GM12878 (cell line): Measurements from ENCODE around the gene LMX1B. TPM values are rescaled to one million over a fixed set of nuclear protein-coding genes. Genes with fewer than 3 reads are reported as not detected.

ENCODE experiments used
- ATAC-seq: fragments of 200-7000 bp; cut with Tn5 transposase; 3 replicates; pipeline ENCODE4 v1.9.1; 2020; ENCODE audit warnings: mild to moderate bottlenecking, moderate library complexity
- BruUV-seq: library from RNA; stranded (reverse); fragments of 400-500 nt; replicated peaks from 2 replicates; lab custom pipeline; 2021; lab: Mats Ljungman, UMichigan
- CTCF ChIA-PET: fragments of 300-600 bp; sonication (Branson Sonifier 250); formaldehyde crosslinking; extraction: SDS; loops from one replicate; lab custom pipeline; 2021; ENCODE audit warnings: inconsistent platforms; lab: Yijun Ruan, JAX
- POLR2A ChIA-PET: fragments of 350-600 bp; formaldehyde crosslinking; extraction: SDS; loops from one replicate; lab custom pipeline; 2021; ENCODE audit warnings: inconsistent platforms; lab: Charles Lee
- RAD21 ChIA-PET: fragments of 300-600 bp; sonication (Branson Sonifier 250); formaldehyde crosslinking; loops from one replicate; lab custom pipeline; 2023; ENCODE audit warnings: antibody characterized with exemption; ENCODE audit not compliant: unreplicated experiment; lab: Charles Lee
- SMC1A ChIA-PET: fragments of 300-600 bp; sonication (Branson Sonifier 250); formaldehyde crosslinking; loops from one replicate; lab custom pipeline; 2023; ENCODE audit not compliant: unreplicated experiment, uncharacterized antibody; lab: Charles Lee
- DNase-seq: peaks from one replicate; pipeline ENCODE4 v3.0.0-alpha.2; 2011; ENCODE audit warnings: low read depth, low spot score
- FAIRE-seq: peaks from 3 replicates; lab custom pipeline; 2011; peaks lifted over from hg19 to GRCh38; lab: Jason Lieb, UNC
- H2AFZ ChIP-seq: 2 replicates; pipeline ENCODE4 v1.6.0; 2011; ENCODE audit warnings: low read depth, low read length, control low read depth; ENCODE audit not compliant: control insufficient read depth
- H3K27ac ChIP-seq: 2 replicates; pipeline ENCODE4 v1.5.1; 2011; ENCODE audit warnings: control low read depth; ENCODE audit not compliant: control insufficient read depth, insufficient read depth
- H3K27me3 ChIP-seq, 2 experiments: replicated peaks in 1 of 2; 2 replicates each; pipeline versions ENCODE4 v1.6.0 to v1.6.1; 2011; ENCODE audit warnings: low read length in 1 of 2; ENCODE audit not compliant: control insufficient read depth in 2 of 2, insufficient read depth in 2 of 2
- H3K36me3 ChIP-seq, 2 experiments: 2 replicates each; pipeline ENCODE4 v1.5.1; 2011; ENCODE audit warnings: low read length in 1 of 2; ENCODE audit not compliant: control insufficient read depth in 2 of 2, insufficient read depth in 2 of 2
- H3K4me1 ChIP-seq: 2 replicates; pipeline ENCODE4 v1.6.1; 2011; ENCODE audit warnings: mild to moderate bottlenecking, low read length, moderate library complexity, mixed read lengths; ENCODE audit not compliant: control insufficient read depth, insufficient read depth
- H3K4me2 ChIP-seq: 2 replicates; pipeline ENCODE4 v1.6.0; 2011; ENCODE audit warnings: control low read depth; ENCODE audit not compliant: control insufficient read depth, insufficient read depth
- H3K4me3 ChIP-seq: fragments of 200-600 bp; sonication (generic); 2 replicates; pipeline ENCODE4 v1.5.1; 2016
- H3K79me2 ChIP-seq: 2 replicates; pipeline ENCODE4 v1.6.0; 2011; ENCODE audit warnings: low read length; ENCODE audit not compliant: control insufficient read depth, insufficient read depth
- H3K9ac ChIP-seq: 2 replicates; pipeline ENCODE4 v1.8.0; 2011; ENCODE audit warnings: low read length, control low read depth, mixed read lengths; ENCODE audit not compliant: control insufficient read depth, insufficient read depth
- H3K9me3 ChIP-seq: replicated peaks from 3 replicates; pipeline ENCODE4 v1.5.1; 2011; ENCODE audit warnings: mild to moderate bottlenecking, low read length; ENCODE audit not compliant: control insufficient read depth, insufficient read depth
- H4K20me1 ChIP-seq: 2 replicates; pipeline ENCODE4 v1.6.0; 2011; ENCODE audit not compliant: control insufficient read depth, insufficient read depth
- E2F4 ChIP-seq: IDR thresholded peaks from 2 replicates; pipeline ENCODE4 v1.6.1; 2012; ENCODE audit warnings: low read depth, low read length, improper control_type of control experiment
- EP300 ChIP-seq, 2 experiments: fragments of 150-350 bp in 1 of 2; IDR thresholded peaks; 2 replicates each; pipeline ENCODE4 v1.6.1; 2011 to 2012; ENCODE audit warnings: low read depth in 2 of 2, low read length in 2 of 2, borderline replicate concordance in 1 of 2, improper control_type of control experiment in 1 of 2, inconsistent platforms in 1 of 2; ENCODE audit not compliant: control insufficient read depth in 1 of 2
- FOXM1 ChIP-seq: IDR thresholded peaks from 2 replicates; pipeline ENCODE4 v1.6.1; 2012; ENCODE audit warnings: low read depth, mild to moderate bottlenecking, inconsistent platforms, low read length, moderate library complexity
- MEF2B ChIP-seq: fragments of 450-650 bp; IDR thresholded peaks from 2 replicates; pipeline ENCODE4 v1.6.1; 2018; ENCODE audit warnings: mild to moderate bottlenecking, moderate library complexity; ENCODE audit not compliant: partially characterized antibody, poor library complexity, severe bottlenecking
- PKNOX1 ChIP-seq: fragments of 450-650 bp; IDR thresholded peaks from 2 replicates; pipeline ENCODE4 v1.6.1; 2016; ENCODE audit warnings: mild to moderate bottlenecking
- RFX5 ChIP-seq: IDR thresholded peaks from 2 replicates; pipeline ENCODE4 v1.6.1; 2011; ENCODE audit warnings: low read depth, low read length, improper control_type of control experiment
- SKIL ChIP-seq: fragments of 450-650 bp; IDR thresholded peaks from 2 replicates; pipeline ENCODE4 v1.6.1; 2017; ENCODE audit warnings: mild to moderate bottlenecking, low read depth, inconsistent platforms; ENCODE audit not compliant: poor library complexity, severe bottlenecking
- SREBF1 ChIP-seq: IDR thresholded peaks from 2 replicates; pipeline ENCODE4 v1.6.1; 2012; ENCODE audit warnings: mild to moderate bottlenecking, low read length
- STAT3 ChIP-seq: IDR thresholded peaks from 2 replicates; pipeline ENCODE4 v1.6.1; 2011; ENCODE audit warnings: low read depth, low read length, improper control_type of control experiment
- WGBS: methylation state at CpG from one replicate; pipeline ENCODE4 v1.1.6; 2016; ENCODE audit warnings: low lambda C conversion rate; ENCODE audit not compliant: insufficient replicate concordance, insufficient coverage; ENCODE audit errors: missing lambda C conversion rate; 5-methylcytosine and 5-hydroxymethylcytosine counted together
- in situ Hi-C: fragments of 300-500 bp; cut with MboI; formaldehyde crosslinking; loops from 9 replicates; pipeline ENCODE4 v1.14.3; 2018; ENCODE audit warnings: mixed read lengths
- intact Hi-C: fragments of 100-400 bp; cut with micrococcal nuclease; formaldehyde crosslinking; loops from one replicate; pipeline ENCODE4 v1.14.2; 2022; ENCODE audit not compliant: unreplicated experiment
- polyA plus RNA-seq, 11 experiments: library from polyadenylated mRNA; depleted of rRNA in 4 of 11; unstranded in 6 of 11; stranded (reverse) in 5 of 11; fragments of >200 nt; fragmentation: Nextera tagmentation in 4 of 11; fragmentation: Illumina TruSeq in 1 of 11; extraction: Ambion mirVana in 4 of 11; extraction: Trizol in 1 of 11; gene quantifications; 1 replicate in 1 of 11; 2 replicates in 10 of 11; pipeline versions ENCODE4 v1.2.1 to v1.2.3, GENCODE V29; 2011 to 2016; ENCODE audit warnings: inconsistent platforms in 2 of 11, missing spikeins in 2 of 11, low read depth in 1 of 11
- total RNA-seq, 4 experiments: library from RNA; depleted of rRNA in 3 of 4; stranded (reverse); fragments of >200 nt in 3 of 4; fragmentation: Illumina TruSeq in 1 of 4; extraction: Trizol in 1 of 4; gene quantifications; 2 replicates each; pipeline versions ENCODE4 v1.2.1 to v1.2.3, GENCODE V29; 2013 to 2021

LMX1B gene
- total and polyA plus RNA-seq, 10 of the 15 experiments (the other 5 are each of a cell fraction or from before 2014, with no cell fraction given), result not detected

GRCh38 chr9:126639318-126640000, 25.7 kb downstream of the LMX1B start (continued):
- TF ChIP-seq SKIL (no peak), SREBF1 (no peak), FOXM1 (no peak), MEF2B (no peak), PKNOX1 (no peak), STAT3 (no peak), RFX5 (no peak)

- BruUV-seq, result no TSS peak
- ChIA-PET POLR2A (no interaction called here), SMC1A (no interaction called here), CTCF (interaction anchor here (1.0 to 1.3 kb wide), 2 partner anchors 15 to 140 kb away, joined by 3 read pairs; no protein-coding TSS in a partner anchor), RAD21 (interaction anchor here (1.3 kb wide), 1 partner anchor 49 kb away, joined by 3 read pairs; no protein-coding TSS in a partner anchor)
- Histone ChIP-seq H3K4me2 (no peak overlapping the region), H3K9me3 (no peaks in the 10 kb centered on the region), H4K20me1 (no peaks in the 10 kb centered on the region; the same call in 1 of the 2 replicates), H3K4me1 (no peaks in the 10 kb centered on the region), H3K27ac (no peak overlapping the region), H3K9ac (no peak overlapping the region), H3K79me2 (no peaks in the 10 kb centered on the region), H3K36me3 (no peaks in the 10 kb centered on the region), H3K27me3 (peaks cover 9 to 22% of the 10 kb centered on the region in 2 experiments), H2AFZ (no peak overlapping the region), H3K4me3 (no peak overlapping the region)
- no peak for DNase-seq
- ATAC-seq, result no peak
- TF ChIP-seq EP300 (IDR thresholded peaks at IDR 0.05; ENCODE audit: borderline replicate concordance in 1 of 2, control insufficient read depth in 1 of 2, low read depth in 2 of 2, low read length in 2 of 2) (no peak), E2F4 (no peak)
- in situ Hi-C loops, result no loop called here
- no peak for FAIRE-seq
- intact Hi-C loops, result no loop called here
- WGBS, result 14% methylated on average over 8 of the region's 8 CpGs
These were observed 27.6 kb downstream of the LMX1B start for GRCh38 chr9:126641118-126641851.
